GM12875 (cell line): ENCODE measurements around the gene SNAP91.

Source experiments
- H3K4me3 ChIP-seq: one replicate; pipeline ENCODE4 v1.5.1; 2011; ENCODE audit warnings: low read depth, low read length, control low read depth
- CTCF ChIP-seq: IDR thresholded peaks from 2 replicates; pipeline ENCODE4 v1.5.1; 2011; ENCODE audit warnings: low read depth, mild to moderate bottlenecking, control low read depth, inconsistent platforms, low read length, moderate library complexity, borderline replicate concordance; ENCODE audit not compliant: insufficient read depth

SNAP91 gene

GRCh38 chr6:83603551-83603950 is 105.3 kb downstream of the SNAP91 start:
- no peak for TF ChIP-seq CTCF

GRCh38 chr6:83601119-83601518 is 107.8 kb downstream of the SNAP91 start:
- no peak for TF ChIP-seq CTCF
- H3K4me3 ChIP-seq, result no peak overlapping the region

More at GRCh38 chr6:83603551-83603950, 105.3 kb downstream of the SNAP91 start:
- no peak overlapping the region for H3K4me3 ChIP-seq

DNA sequence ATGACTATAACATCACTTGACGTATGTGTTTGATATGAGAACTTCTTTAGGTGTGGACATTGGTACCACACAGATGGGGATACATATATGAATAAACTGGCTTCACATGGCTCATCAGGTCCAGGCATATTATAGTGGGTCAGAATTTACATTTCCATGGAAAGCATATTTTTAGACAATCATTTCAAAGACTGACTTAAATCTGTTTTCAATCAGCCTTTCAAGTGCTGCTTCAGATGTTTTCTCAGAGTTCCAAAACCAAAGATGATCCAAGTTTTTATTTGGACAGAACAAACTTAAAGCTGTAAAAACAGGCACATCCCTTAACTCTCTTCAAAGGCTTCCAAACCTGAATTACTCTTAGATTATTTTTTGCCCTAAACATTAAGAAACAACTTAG is 108.4 kb downstream of the SNAP91 start:
- H3K4me3 ChIP-seq, result no peak overlapping the region
- no peak for TF ChIP-seq CTCF

GRCh38 chr6:83597511-83597910 is 111.4 kb downstream of the SNAP91 start:
- no peak overlapping the region for H3K4me3 ChIP-seq
- no peak for TF ChIP-seq CTCF

- TF ChIP-seq CTCF, result no peak
- H3K4me3 ChIP-seq, result no peak overlapping the region
Observed at GRCh38 chr6:83597051-83597450, 111.8 kb downstream of the SNAP91 start.

- H3K4me3 ChIP-seq, result no peak overlapping the region
- TF ChIP-seq CTCF, result no peak
Observed at GRCh38 chr6:83594941-83595340, 114.0 kb downstream of the SNAP91 start.

- no peak for TF ChIP-seq CTCF
- no peak overlapping the region for H3K4me3 ChIP-seq
Observed at GRCh38 chr6:83593395-83593785, 115.5 kb downstream of the SNAP91 start.
